Osteoblast (primary cell): ENCODE results near the gene PDE4B. TPM values are rescaled to one million over a fixed set of nuclear protein-coding genes. Genes with fewer than 3 reads are reported as not detected.

ENCODE experiments used
- DNase-seq: peaks from one replicate; pipeline ENCODE4 v3.0.0; 2011; ENCODE audit warnings: low spot score, mixed read lengths; ENCODE audit not compliant: insufficient read length; ENCODE audit errors: missing footprints
- H2AFZ ChIP-seq: 2 replicates; pipeline ENCODE4 v1.6.0; 2011; ENCODE audit warnings: mild to moderate bottlenecking, low read length
- H3K27ac ChIP-seq: 2 replicates; pipeline ENCODE4 v1.5.1; 2011; ENCODE audit warnings: mild to moderate bottlenecking, low read depth, low read length, moderate library complexity
- H3K27me3 ChIP-seq: 2 replicates; pipeline ENCODE4 v1.6.0; 2012; ENCODE audit warnings: mild to moderate bottlenecking, control low read depth, inconsistent platforms, low read length, moderate library complexity; ENCODE audit not compliant: insufficient read depth
- H3K36me3 ChIP-seq: 2 replicates; pipeline ENCODE4 v1.5.1; 2011; ENCODE audit warnings: mild to moderate bottlenecking, low read length, control low read depth, moderate library complexity; ENCODE audit not compliant: insufficient read depth
- H3K4me1 ChIP-seq: 2 replicates; pipeline ENCODE4 v1.5.1; 2011; ENCODE audit warnings: mild to moderate bottlenecking, low read length, control low read depth, moderate library complexity; ENCODE audit not compliant: insufficient read depth
- H3K4me2 ChIP-seq: 2 replicates; pipeline ENCODE4 v1.6.0; 2011; ENCODE audit warnings: mild to moderate bottlenecking, low read length; ENCODE audit not compliant: insufficient read depth
- H3K4me3 ChIP-seq: fragments of 200-600 bp; sonication (generic); 3 replicates; pipeline ENCODE4 v1.5.1; 2012; ENCODE audit warnings: mild to moderate bottlenecking, low read length, inconsistent platforms; ENCODE audit not compliant: insufficient read depth
- H3K79me2 ChIP-seq: 2 replicates; pipeline ENCODE4 v1.6.0; 2012; ENCODE audit warnings: mild to moderate bottlenecking, low read length, control low read depth, inconsistent platforms; ENCODE audit not compliant: insufficient read depth
- H3K9me3 ChIP-seq: 2 replicates; pipeline ENCODE4 v1.5.1; 2011; ENCODE audit warnings: low read depth, low read length, control low read depth
- H4K20me1 ChIP-seq: 2 replicates; pipeline ENCODE4 v1.6.0; 2012; ENCODE audit warnings: mild to moderate bottlenecking, low read length, control low read depth; ENCODE audit not compliant: insufficient read depth
- total RNA-seq: library from RNA; depleted of rRNA; stranded (reverse); fragments of >200 nt; gene quantifications from 2 replicates; pipeline ENCODE4 v1.2.3, GENCODE V29; 2012
- TF ChIP-seq, protein P1 (sequence below): IDR thresholded peaks from 2 replicates; pipeline ENCODE4 v1.5.1; 2011; ENCODE audit warnings: mild to moderate bottlenecking, low read depth, low read length, moderate library complexity; ENCODE audit errors: extremely low read depth

Gene PDE4B
- total RNA-seq, 1 donor = 21.4 TPM

DNA sequence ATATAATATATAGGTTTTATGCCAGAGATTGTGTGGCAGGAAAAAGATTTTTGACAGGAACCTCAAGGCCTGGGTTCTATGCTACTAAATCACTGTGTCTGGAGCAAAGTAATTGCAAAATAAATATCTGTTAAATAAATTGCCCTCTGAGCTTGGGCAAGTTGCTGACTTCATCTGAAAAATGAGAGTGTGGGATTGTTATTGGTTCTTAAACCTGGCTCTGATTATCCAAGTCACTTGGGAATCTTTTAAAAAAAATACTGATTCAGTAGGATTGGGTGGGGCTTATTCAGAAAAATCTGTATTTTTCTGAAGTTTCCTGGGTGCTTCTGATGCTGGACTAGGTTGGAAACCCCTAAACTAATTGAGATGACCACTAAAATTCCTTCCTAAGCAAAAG, 567.1 kb downstream of the PDE4B start:
- Histone ChIP-seq H3K27me3 (no peaks in the 10 kb centered on the region), H3K4me3 (no peak overlapping the region), H3K27ac (peak overlapping the region; percentile 15), H4K20me1 (no peaks in the 10 kb centered on the region), H3K4me1 (peaks cover 27% of the 10 kb centered on the region), H3K79me2 (peaks cover 10% of the 10 kb centered on the region), H3K36me3 (peaks cover 24% of the 10 kb centered on the region), H3K9me3 (no peaks in the 10 kb centered on the region), H2AFZ (no peak overlapping the region), H3K4me2 (no peak overlapping the region)
- TF ChIP-seq, protein P1, sequence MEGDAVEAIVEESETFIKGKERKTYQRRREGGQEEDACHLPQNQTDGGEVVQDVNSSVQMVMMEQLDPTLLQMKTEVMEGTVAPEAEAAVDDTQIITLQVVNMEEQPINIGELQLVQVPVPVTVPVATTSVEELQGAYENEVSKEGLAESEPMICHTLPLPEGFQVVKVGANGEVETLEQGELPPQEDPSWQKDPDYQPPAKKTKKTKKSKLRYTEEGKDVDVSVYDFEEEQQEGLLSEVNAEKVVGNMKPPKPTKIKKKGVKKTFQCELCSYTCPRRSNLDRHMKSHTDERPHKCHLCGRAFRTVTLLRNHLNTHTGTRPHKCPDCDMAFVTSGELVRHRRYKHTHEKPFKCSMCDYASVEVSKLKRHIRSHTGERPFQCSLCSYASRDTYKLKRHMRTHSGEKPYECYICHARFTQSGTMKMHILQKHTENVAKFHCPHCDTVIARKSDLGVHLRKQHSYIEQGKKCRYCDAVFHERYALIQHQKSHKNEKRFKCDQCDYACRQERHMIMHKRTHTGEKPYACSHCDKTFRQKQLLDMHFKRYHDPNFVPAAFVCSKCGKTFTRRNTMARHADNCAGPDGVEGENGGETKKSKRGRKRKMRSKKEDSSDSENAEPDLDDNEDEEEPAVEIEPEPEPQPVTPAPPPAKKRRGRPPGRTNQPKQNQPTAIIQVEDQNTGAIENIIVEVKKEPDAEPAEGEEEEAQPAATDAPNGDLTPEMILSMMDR = no peak
- peak; percentile 68 for DNase-seq

DNA sequence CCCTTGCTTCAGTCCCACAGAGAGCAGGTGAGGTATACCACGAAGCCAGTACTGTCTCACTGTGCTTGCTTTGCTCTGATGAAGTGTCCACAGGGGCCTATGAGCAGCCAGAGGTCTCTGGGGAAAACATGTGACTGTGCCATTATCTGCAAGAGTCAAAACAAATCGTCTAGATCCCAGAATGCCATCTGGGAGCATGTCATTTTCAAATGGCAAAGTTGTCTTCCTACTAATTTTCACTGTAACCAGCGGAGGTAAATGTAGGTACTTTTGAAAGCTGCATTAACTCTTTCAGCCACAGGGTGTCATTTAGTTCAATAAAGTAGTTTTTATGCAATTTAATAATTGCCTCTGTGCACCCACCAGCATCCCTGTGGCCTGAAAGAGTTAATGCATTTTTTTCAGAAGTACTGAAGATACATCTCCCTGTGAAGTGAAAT, 567.6 kb downstream of the PDE4B start:
- H3K4me2 ChIP-seq = no peak overlapping the region

DNA sequence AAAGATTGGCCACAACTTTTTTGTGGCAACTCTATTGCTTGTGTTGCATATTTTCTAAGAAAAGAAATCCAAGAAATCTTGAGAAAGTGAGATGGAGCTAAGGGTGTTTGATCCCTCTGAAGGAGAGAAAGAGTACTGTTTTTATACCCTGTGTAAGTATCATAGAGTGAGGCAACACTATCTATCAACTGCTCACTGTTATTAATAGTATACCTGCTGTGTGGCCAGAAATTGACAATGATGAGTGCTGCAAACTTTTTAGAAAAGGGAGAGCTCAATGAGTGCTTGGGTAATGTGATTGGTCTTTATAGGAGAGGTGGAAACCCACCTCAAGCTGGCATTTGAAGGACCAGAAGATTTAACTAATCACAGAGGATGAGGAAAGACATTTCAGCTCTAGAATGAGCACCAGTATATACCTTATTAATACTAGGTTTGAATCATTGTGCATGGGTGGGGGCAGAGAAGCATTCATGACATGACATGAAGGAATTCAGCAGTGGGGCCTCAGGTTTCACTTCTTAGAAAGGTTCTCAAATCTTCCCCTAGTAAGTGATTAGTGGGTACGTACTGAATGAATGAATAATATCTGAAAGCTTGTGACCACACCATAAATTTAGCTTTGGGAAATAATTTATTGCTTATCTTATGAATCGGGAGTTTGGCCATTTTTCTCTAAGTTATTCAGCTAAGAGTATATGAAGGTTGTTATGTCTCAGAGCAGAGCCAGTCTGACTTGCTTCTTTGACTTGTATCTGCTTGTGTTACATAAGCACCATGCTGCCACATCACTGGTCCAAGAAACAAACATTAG, 572.1 kb downstream of the PDE4B start:
- Histone ChIP-seq H3K27me3 (no peaks in the 10 kb centered on the region), H3K79me2 (no peaks in the 10 kb centered on the region), H3K27ac (peak overlapping the region; percentile 82), H3K9me3 (no peaks in the 10 kb centered on the region), H3K4me3 (no peak overlapping the region), H4K20me1 (no peaks in the 10 kb centered on the region), H3K4me1 (peaks cover 26% of the 10 kb centered on the region), H3K4me2 (peak overlapping the region; percentile 23), H2AFZ (peak overlapping the region; percentile 23), H3K36me3 (peaks cover 47% of the 10 kb centered on the region)
- peak; percentile 19 for DNase-seq
- TF ChIP-seq, protein P1 = no peak

More for the DNA sequence above, 567.6 kb downstream of the PDE4B start:
- H3K79me2 ChIP-seq = peaks cover 10% of the 10 kb centered on the region
- H3K36me3 ChIP-seq = peaks cover 24% of the 10 kb centered on the region
- DNase-seq = no peak
- TF ChIP-seq, protein P1 = peak; percentile 15
- H3K27ac ChIP-seq = peak overlapping the region; percentile 15
- H4K20me1 ChIP-seq = no peaks in the 10 kb centered on the region
- H3K9me3 ChIP-seq = no peaks in the 10 kb centered on the region
- H2AFZ ChIP-seq = no peak overlapping the region
- no peak overlapping the region for H3K4me3 ChIP-seq
- peaks cover 27% of the 10 kb centered on the region for H3K4me1 ChIP-seq
- H3K27me3 ChIP-seq = no peaks in the 10 kb centered on the region

DNA sequence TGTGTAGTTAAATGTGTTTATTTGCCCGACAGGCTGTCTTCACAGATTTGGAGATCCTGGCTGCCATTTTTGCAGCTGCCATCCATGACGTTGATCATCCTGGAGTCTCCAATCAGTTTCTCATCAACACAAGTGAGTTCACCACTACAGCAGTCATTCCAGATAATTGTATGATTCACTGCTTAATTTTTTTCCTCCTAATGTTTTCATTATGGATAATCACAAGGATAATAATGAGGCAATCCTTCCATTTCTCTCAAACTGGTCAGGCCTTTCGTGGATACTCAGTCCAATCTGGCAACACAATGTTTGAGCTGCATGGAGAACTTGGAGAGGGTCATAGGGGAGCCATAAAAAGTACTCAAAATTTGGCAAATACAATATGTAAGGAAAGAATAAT, 572.9 kb downstream of the PDE4B start:
- H3K4me3 ChIP-seq = no peak overlapping the region
- H3K27me3 ChIP-seq = no peaks in the 10 kb centered on the region
- TF ChIP-seq, protein P1 = no peak
- DNase-seq = peak; percentile 35
- H3K27ac ChIP-seq = peak overlapping the region; percentile 82
- peaks cover 50% of the 10 kb centered on the region for H3K36me3 ChIP-seq
- peak overlapping the region; percentile 23 for H3K4me2 ChIP-seq
- H3K9me3 ChIP-seq = no peaks in the 10 kb centered on the region
- H3K4me1 ChIP-seq = peaks cover 23% of the 10 kb centered on the region
- no peak overlapping the region for H2AFZ ChIP-seq
- H4K20me1 ChIP-seq = no peaks in the 10 kb centered on the region
- no peaks in the 10 kb centered on the region for H3K79me2 ChIP-seq
